MM.1S (cell line): ENCODE results near the gene CLMP.

ENCODE experiments used
- DNase-seq: peaks from one replicate; pipeline ENCODE4 v3.0.0-alpha.2; 2015
- H2AFZ ChIP-seq: fragments of 300-600 bp; sonication (generic); 2 replicates; pipeline ENCODE4 v1.6.0; 2016; ENCODE audit warnings: antibody characterized with exemption, low read length
- H3F3A ChIP-seq: fragments of 300-600 bp; sonication (generic); 2 replicates; pipeline ENCODE4 v1.6.1; 2016; ENCODE audit warnings: mild to moderate bottlenecking, antibody characterized with exemption, low read length, moderate library complexity, mixed read lengths; ENCODE audit not compliant: insufficient read depth
- H3K27ac ChIP-seq: fragments of 300-600 bp; sonication (generic); 2 replicates; pipeline ENCODE4 v1.5.1; 2016; ENCODE audit warnings: mild to moderate bottlenecking, low read length
- H3K27me3 ChIP-seq: fragments of 300-600 bp; sonication (generic); replicated peaks from 2 replicates; pipeline ENCODE4 v1.6.0; 2016; ENCODE audit warnings: low read length; ENCODE audit not compliant: insufficient read depth
- H3K36me3 ChIP-seq: fragments of 300-600 bp; sonication (generic); replicated peaks from 2 replicates; pipeline ENCODE4 v1.6.1; 2016; ENCODE audit warnings: mild to moderate bottlenecking, low read length, mixed read lengths; ENCODE audit not compliant: insufficient read depth
- H3K4me1 ChIP-seq: fragments of 300-600 bp; sonication (generic); 2 replicates; pipeline ENCODE4 v1.6.1; 2016; ENCODE audit warnings: low read length, mixed read lengths
- H3K4me2 ChIP-seq: fragments of 300-600 bp; sonication (generic); 2 replicates; pipeline ENCODE4 v1.6.0; 2016; ENCODE audit warnings: low read depth, low read length
- H3K4me3 ChIP-seq: fragments of 300-600 bp; sonication (generic); 2 replicates; pipeline ENCODE4 v1.5.1; 2016; ENCODE audit warnings: low read length, mixed read lengths
- H3K79me2 ChIP-seq: fragments of 300-600 bp; sonication (generic); 2 replicates; pipeline ENCODE4 v1.6.1; 2016; ENCODE audit warnings: mixed run types, low read length, mixed read lengths
- H3K9ac ChIP-seq: fragments of 300-600 bp; sonication (generic); 2 replicates; pipeline ENCODE4 v1.6.1; 2016; ENCODE audit warnings: low read length, mixed read lengths
- H3K9me2 ChIP-seq: fragments of 300-600 bp; sonication (generic); replicated peaks from 2 replicates; pipeline ENCODE4 v1.6.1; 2016; ENCODE audit warnings: mild to moderate bottlenecking, low read length, mixed read lengths; ENCODE audit not compliant: insufficient read depth
- H3K9me3 ChIP-seq: fragments of 300-600 bp; sonication (generic); replicated peaks from 2 replicates; pipeline ENCODE4 v1.6.1; 2016; ENCODE audit warnings: mild to moderate bottlenecking, low read length, mixed read lengths; ENCODE audit not compliant: insufficient read depth
- H4K20me1 ChIP-seq: fragments of 300-600 bp; sonication (generic); 2 replicates; pipeline ENCODE4 v1.6.1; 2016; ENCODE audit warnings: mild to moderate bottlenecking, low read length, moderate library complexity, mixed read lengths; ENCODE audit not compliant: insufficient read depth
- CTCF ChIP-seq: fragments of 300-600 bp; sonication (generic); IDR thresholded peaks from 2 replicates; pipeline ENCODE4 v1.5.1; 2016; ENCODE audit warnings: antibody characterized with exemption, low read length, mixed read lengths
- EZH2 ChIP-seq: fragments of 300-600 bp; sonication (generic); optimal IDR thresholded peaks from 2 replicates; pipeline ENCODE3; 2017; ENCODE audit warnings: low read depth, mild to moderate bottlenecking, antibody characterized with exemption, low read length, mixed read lengths
- EZH2phosphoT487 ChIP-seq: fragments of 300-600 bp; sonication (generic); IDR thresholded peaks from 2 replicates; pipeline ENCODE4 v1.6.1; 2018; ENCODE audit warnings: antibody characterized with exemption, low read length

Gene CLMP

GRCh38 chr11:123082977-123083376 is 112.1 kb downstream of the CLMP start:
- H2AFZ ChIP-seq: no peak overlapping the region
- H3K9me3 ChIP-seq: no peaks in the 10 kb centered on the region
- peaks cover 8% of the 10 kb centered on the region for H3F3A ChIP-seq
- no peaks in the 10 kb centered on the region for H3K36me3 ChIP-seq
- H3K4me2 ChIP-seq: no peak overlapping the region
- no peaks in the 10 kb centered on the region for H4K20me1 ChIP-seq
- no peak overlapping the region for H3K9ac ChIP-seq
- H3K27me3 ChIP-seq: no peaks in the 10 kb centered on the region
- DNase-seq: no peak
- no peaks in the 10 kb centered on the region for H3K79me2 ChIP-seq
- H3K4me1 ChIP-seq: peaks cover 11% of the 10 kb centered on the region
- no peak overlapping the region for H3K27ac ChIP-seq
- TF ChIP-seq CTCF: no peak
- TF ChIP-seq EZH2phosphoT487: no peak
- no peak for TF ChIP-seq EZH2
- H3K4me3 ChIP-seq: no peak overlapping the region
- no peaks in the 10 kb centered on the region for H3K9me2 ChIP-seq

DNA sequence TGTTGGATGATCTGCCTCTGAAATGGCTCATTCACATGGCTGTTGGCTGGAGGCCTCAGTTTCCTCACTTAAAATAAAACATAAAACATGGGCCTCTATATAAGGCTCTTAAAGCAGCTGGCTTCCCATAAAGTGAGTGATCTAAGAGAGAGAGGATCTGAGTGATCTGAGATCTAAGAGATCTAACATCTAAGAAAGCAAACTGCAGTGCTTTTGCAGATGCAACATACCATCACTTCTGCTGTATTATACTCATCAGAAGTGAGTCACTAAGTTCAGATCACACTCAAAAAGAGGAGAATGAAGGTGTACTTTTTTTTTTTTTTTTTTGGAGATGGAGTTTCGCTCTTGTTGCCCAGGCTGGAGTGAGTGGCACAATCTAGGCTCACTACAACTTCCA is 115.0 kb downstream of the CLMP start:
- no peaks in the 10 kb centered on the region for H3K4me1 ChIP-seq
- no peak for DNase-seq
- no peaks in the 10 kb centered on the region for H3K9me2 ChIP-seq
- TF ChIP-seq EZH2 (no peak), CTCF (no peak), EZH2phosphoT487 (no peak)
- H3F3A ChIP-seq: no peaks in the 10 kb centered on the region
- H3K4me3 ChIP-seq: no peak overlapping the region
- H3K36me3 ChIP-seq: no peaks in the 10 kb centered on the region
- H3K27me3 ChIP-seq: no peaks in the 10 kb centered on the region
- no peak overlapping the region for H3K27ac ChIP-seq
- no peak overlapping the region for H3K4me2 ChIP-seq
- no peak overlapping the region for H3K9ac ChIP-seq
- H4K20me1 ChIP-seq: no peaks in the 10 kb centered on the region
- H2AFZ ChIP-seq: no peak overlapping the region
- no peaks in the 10 kb centered on the region for H3K9me3 ChIP-seq
- no peaks in the 10 kb centered on the region for H3K79me2 ChIP-seq

DNA sequence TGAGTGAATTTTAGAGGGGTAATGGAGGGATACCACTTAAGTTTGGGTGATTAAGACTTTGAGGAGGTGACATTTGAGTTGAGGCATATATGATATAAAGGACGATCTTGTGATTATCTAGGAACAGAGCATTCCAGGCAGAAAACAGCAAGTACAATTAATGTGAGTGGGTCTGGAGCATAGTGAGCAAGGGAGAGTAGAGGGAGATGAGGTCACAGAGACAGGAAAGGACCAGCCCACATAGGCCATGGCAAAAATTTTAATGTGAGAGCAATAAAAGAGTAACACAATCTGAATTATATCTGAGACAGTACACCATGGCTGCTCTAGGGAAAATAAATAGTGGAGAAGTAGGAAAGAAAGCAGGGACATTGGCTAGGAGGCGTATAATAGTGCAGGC is 118.6 kb downstream of the CLMP start:
- no peaks in the 10 kb centered on the region for H3K4me1 ChIP-seq
- H4K20me1 ChIP-seq: no peaks in the 10 kb centered on the region
- H3K9me2 ChIP-seq: no peaks in the 10 kb centered on the region
- no peak overlapping the region for H3K9ac ChIP-seq
- TF ChIP-seq EZH2phosphoT487 (no peak), CTCF (no peak), EZH2 (no peak)
- no peak overlapping the region for H3K4me3 ChIP-seq
- no peak overlapping the region for H2AFZ ChIP-seq
- H3F3A ChIP-seq: no peaks in the 10 kb centered on the region
- no peaks in the 10 kb centered on the region for H3K36me3 ChIP-seq
- H3K4me2 ChIP-seq: no peak overlapping the region
- no peaks in the 10 kb centered on the region for H3K9me3 ChIP-seq
- H3K79me2 ChIP-seq: no peaks in the 10 kb centered on the region
- no peak for DNase-seq
- no peaks in the 10 kb centered on the region for H3K27me3 ChIP-seq
- H3K27ac ChIP-seq: no peak overlapping the region
